ENCODE results near the gene CCL2.

CCL2 gene

GRCh38 chr17:34220752-34221395 is 34.2 kb upstream of the CCL2 start:
- TF ChIP-seq BACH2 (CRISPR knock-in tag; IDR thresholded peaks at IDR 0.05; ENCODE audit: borderline replicate concordance) (no peak), ZNF565 (CRISPR knock-in tag; conservative IDR thresholded peaks at IDR 0.05; ENCODE audit: low read depth) (no peak), ZNF70 (CRISPR knock-in tag; IDR thresholded peaks at IDR 0.05) (no peak), CSRNP3 (CRISPR knock-in tag; IDR thresholded peaks at IDR 0.05) (no peak), ISL1 (CRISPR knock-in tag; IDR thresholded peaks at IDR 0.05) (no peak), SNAI2 (CRISPR knock-in tag; IDR thresholded peaks at IDR 0.05) (no peak), ZNF8 (CRISPR knock-in tag; IDR thresholded peaks at IDR 0.05) (no peak), TSHZ2 (CRISPR knock-in tag; IDR thresholded peaks at IDR 0.05) (no peak), TOX (CRISPR knock-in tag; IDR thresholded peaks at IDR 0.05; ENCODE audit: borderline replicate concordance) (no peak), ESRRG (CRISPR knock-in tag; IDR thresholded peaks at IDR 0.05) (no peak), PPARA (CRISPR knock-in tag; IDR thresholded peaks at IDR 0.05; ENCODE audit: borderline replicate concordance) (no peak), GLIS3 (CRISPR knock-in tag; IDR thresholded peaks at IDR 0.05) (no peak), TCF4 (CRISPR knock-in tag; IDR thresholded peaks at IDR 0.05; ENCODE audit: borderline replicate concordance) (no peak), CREB5 (CRISPR knock-in tag; IDR thresholded peaks at IDR 0.05; ENCODE audit: low read depth) (no peak)
- no peak for ATAC-seq

- no peak for ATAC-seq
- no peak for TF ChIP-seq CREB5 (CRISPR knock-in tag; IDR thresholded peaks at IDR 0.05; ENCODE audit: low read depth)
- TF ChIP-seq SNAI2 (CRISPR knock-in tag; IDR thresholded peaks at IDR 0.05) = no peak
- TF ChIP-seq GLIS3 (CRISPR knock-in tag; IDR thresholded peaks at IDR 0.05) = no peak
- no peak for TF ChIP-seq ZNF565 (CRISPR knock-in tag; conservative IDR thresholded peaks at IDR 0.05; ENCODE audit: low read depth)
- no peak for TF ChIP-seq BACH2 (CRISPR knock-in tag; IDR thresholded peaks at IDR 0.05; ENCODE audit: borderline replicate concordance)
- no peak for TF ChIP-seq CSDC2 (CRISPR knock-in tag; IDR thresholded peaks at IDR 0.05)
- TF ChIP-seq ZFP3 (CRISPR knock-in tag; IDR thresholded peaks at IDR 0.05) = no peak
- no peak for TF ChIP-seq POU6F1 (CRISPR knock-in tag; IDR thresholded peaks at IDR 0.05; ENCODE audit: borderline replicate concordance, low read depth)
- no peak for TF ChIP-seq CSRNP3 (CRISPR knock-in tag; IDR thresholded peaks at IDR 0.05)
Observed at GRCh38 chr17:34221411-34221810, 33.7 kb upstream of the CCL2 start.

- ATAC-seq = no peak
- TF ChIP-seq CSDC2 (CRISPR knock-in tag; IDR thresholded peaks at IDR 0.05) = no peak
- TF ChIP-seq ESRRG (CRISPR knock-in tag; IDR thresholded peaks at IDR 0.05) = no peak
- no peak for TF ChIP-seq BACH2 (CRISPR knock-in tag; IDR thresholded peaks at IDR 0.05; ENCODE audit: borderline replicate concordance)
- TF ChIP-seq SNAI2 (CRISPR knock-in tag; IDR thresholded peaks at IDR 0.05) = no peak
- no peak for TF ChIP-seq TCF4 (CRISPR knock-in tag; IDR thresholded peaks at IDR 0.05; ENCODE audit: borderline replicate concordance)
- no peak for TF ChIP-seq PATZ1 (CRISPR knock-in tag; IDR thresholded peaks at IDR 0.05; ENCODE audit: borderline replicate concordance)
- no peak for TF ChIP-seq RARB (CRISPR knock-in tag; IDR thresholded peaks at IDR 0.05)
- no peak for TF ChIP-seq ISL1 (CRISPR knock-in tag; IDR thresholded peaks at IDR 0.05)
- TF ChIP-seq ZC3H10 (CRISPR knock-in tag; IDR thresholded peaks at IDR 0.05) = no peak
- no peak for TF ChIP-seq PPARA (CRISPR knock-in tag; IDR thresholded peaks at IDR 0.05; ENCODE audit: borderline replicate concordance)
- TF ChIP-seq TOX (CRISPR knock-in tag; IDR thresholded peaks at IDR 0.05; ENCODE audit: borderline replicate concordance) = no peak
- TF ChIP-seq GLIS3 (CRISPR knock-in tag; IDR thresholded peaks at IDR 0.05) = no peak
- TF ChIP-seq ZNF8 (CRISPR knock-in tag; IDR thresholded peaks at IDR 0.05) = no peak
- no peak for TF ChIP-seq POU6F1 (CRISPR knock-in tag; IDR thresholded peaks at IDR 0.05; ENCODE audit: borderline replicate concordance, low read depth)
- TF ChIP-seq ZNF565 (CRISPR knock-in tag; conservative IDR thresholded peaks at IDR 0.05; ENCODE audit: low read depth) = no peak
Observed at GRCh38 chr17:34222722-34223497, 32.2 kb upstream of the CCL2 start.

All from SK-N-SH treated with all-trans-retinoic acid at 6 μM for 48 hours (cell line).